HEK293 (cell line): Measurements from ENCODE around the gene HIPK2.

ENCODE experiments used
- CTCF ChIA-PET: fragments of 350-600 bp; formaldehyde crosslinking; extraction: SDS; loops from one replicate; lab custom pipeline; 2021; ENCODE audit warnings: antibody characterized with exemption; lab: Yijun Ruan, JAX
- POLR2A ChIA-PET: fragments of 300-600 bp; formaldehyde crosslinking; extraction: SDS; loops from one replicate; lab custom pipeline; 2020; ENCODE audit warnings: antibody characterized with exemption, inconsistent platforms; lab: Yijun Ruan, JAX
- H3K27ac ChIP-seq: fragments of 200-500 bp; sonication (Bioruptor generic); 2 replicates; pipeline ENCODE4 v1.5.1; 2014; ENCODE audit warnings: low read depth, low read length, control low read depth, inconsistent platforms; ENCODE audit errors: extremely low read depth
- H3K36me3 ChIP-seq, 2 experiments: fragments of 200-500 bp in 1 of 2; sonication (Bioruptor generic) in 1 of 2; 1 replicate in 1 of 2; 2 replicates in 1 of 2; pipeline ENCODE4 v1.5.1; 2014 to 2017; ENCODE audit warnings: inconsistent platforms in 2 of 2, low read length in 2 of 2; ENCODE audit not compliant: control insufficient read depth in 2 of 2, insufficient read depth in 1 of 2
- H3K4me1 ChIP-seq: fragments of 200-500 bp; sonication (Bioruptor generic); 2 replicates; pipeline ENCODE4 v1.5.1; 2014; ENCODE audit warnings: mild to moderate bottlenecking, low read length, inconsistent platforms; ENCODE audit not compliant: control insufficient read depth, insufficient read depth
- H3K4me3 ChIP-seq: 2 replicates; pipeline ENCODE4 v1.5.1; 2011; ENCODE audit warnings: low read depth, mild to moderate bottlenecking, control low read depth, low read length, moderate library complexity
- H3K9me3 ChIP-seq: fragments of 200-500 bp; sonication (Bioruptor generic); 2 replicates; pipeline ENCODE4 v1.5.1; 2014; ENCODE audit warnings: low read depth, low read length, inconsistent platforms; ENCODE audit not compliant: control insufficient read depth, insufficient read depth
- ATF2 ChIP-seq: fragments of 450-650 bp; formaldehyde crosslinking; IDR thresholded peaks from 2 replicates; pipeline ENCODE4 v1.5.1; 2016; ENCODE audit warnings: missing biosample characterization, missing genetic modification characterization, low read depth
- EGR2 ChIP-seq: fragments of 450-650 bp; formaldehyde crosslinking; IDR thresholded peaks from 2 replicates; pipeline ENCODE4 v1.5.1; 2016; ENCODE audit warnings: low read depth, missing biosample characterization, missing genetic modification characterization
- PRDM2 ChIP-seq: fragments of 450-650 bp; formaldehyde crosslinking; IDR thresholded peaks from 2 replicates; pipeline ENCODE4 v1.5.1; 2016; ENCODE audit warnings: missing biosample characterization, missing genetic modification characterization, borderline replicate concordance
- ZFHX2 ChIP-seq: fragments of 450-650 bp; formaldehyde crosslinking; conservative IDR thresholded peaks from 2 replicates; pipeline ENCODE4 v1.5.1; 2016; ENCODE audit warnings: missing biosample characterization, missing genetic modification characterization
- ZIC2 ChIP-seq: fragments of 450-650 bp; formaldehyde crosslinking; IDR thresholded peaks from 2 replicates; pipeline ENCODE4 v1.5.1; 2016; ENCODE audit warnings: missing biosample characterization, missing genetic modification characterization
- ZNF366 ChIP-seq: fragments of 450-650 bp; formaldehyde crosslinking; conservative IDR thresholded peaks from 2 replicates; pipeline ENCODE4 v1.5.1; 2016; ENCODE audit warnings: missing biosample characterization, missing genetic modification characterization
- ZNF398 ChIP-seq: fragments of 450-650 bp; formaldehyde crosslinking; IDR thresholded peaks from 2 replicates; pipeline ENCODE4 v1.5.1; 2017; ENCODE audit warnings: missing biosample characterization, missing genetic modification characterization
- ZNF510 ChIP-seq: fragments of 450-650 bp; formaldehyde crosslinking; IDR thresholded peaks from 2 replicates; pipeline ENCODE4 v1.5.1; 2018; ENCODE audit warnings: mild to moderate bottlenecking, missing genetic modification characterization, missing biosample characterization; ENCODE audit not compliant: insufficient replicate concordance
- ZNF518A ChIP-seq: fragments of 450-650 bp; formaldehyde crosslinking; conservative IDR thresholded peaks from 2 replicates; pipeline ENCODE4 v1.5.1; 2016; ENCODE audit warnings: low read depth, missing biosample characterization, missing genetic modification characterization
- ZNF558 ChIP-seq: fragments of 450-650 bp; formaldehyde crosslinking; IDR thresholded peaks from 2 replicates; pipeline ENCODE4 v1.5.1; 2016; ENCODE audit warnings: missing biosample characterization, missing genetic modification characterization

HIPK2 gene

GRCh38 chr7:139627831-139628230 lies 150.0 kb downstream of the HIPK2 start:
- H3K4me1 ChIP-seq: no peaks in the 10 kb centered on the region
- H3K36me3 ChIP-seq: peaks cover 0 to 77% of the 10 kb centered on the region in 2 experiments; a peak in 1 of 3 replicates
- H3K27ac ChIP-seq: no peak overlapping the region
- ChIA-PET CTCF (interaction anchor here (0.6 to 2.0 kb wide), 5 partner anchors 9 to 699 kb away, joined by 3 to 6 read pairs (median 3); no protein-coding TSS in a partner anchor), POLR2A (no interaction called here)
- TF ChIP-seq ZNF558 (tag by site-specific recombination) (peak; percentile 67), ATF2 (0 out of 2 replicates have a peak, but pooled peaks have one; percentile 24), ZIC2 (tag by site-specific recombination) (no peak)
- H3K9me3 ChIP-seq: no peaks in the 10 kb centered on the region
- no peak overlapping the region for H3K4me3 ChIP-seq

GRCh38 chr7:139626817-139627216 lies 151.0 kb downstream of the HIPK2 start:
- Histone ChIP-seq H3K9me3 (no peaks in the 10 kb centered on the region), H3K4me3 (no peak overlapping the region), H3K27ac (no peak overlapping the region), H3K36me3 (peaks cover 0 to 77% of the 10 kb centered on the region in 2 experiments; a peak in 1 of 3 replicates), H3K4me1 (no peaks in the 10 kb centered on the region)
- CTCF ChIA-PET: interaction anchor here (2.0 kb wide), 1 partner anchor 8 kb away, joined by 6 read pairs; no protein-coding TSS in a partner anchor
- TF ChIP-seq ZNF510 (tag by site-specific recombination) (no peak), ZIC2 (tag by site-specific recombination) (peak; percentile 55), ZNF366 (tag by site-specific recombination) (no peak)
- POLR2A ChIA-PET: no interaction called here

- Histone ChIP-seq H3K9me3 (no peaks in the 10 kb centered on the region), H3K27ac (no peak overlapping the region), H3K4me3 (no peak overlapping the region), H3K4me1 (no peaks in the 10 kb centered on the region), H3K36me3 (peaks cover 0 to 62% of the 10 kb centered on the region in 2 experiments; a peak in 1 of 3 replicates)
- CTCF ChIA-PET: no interaction called here
- TF ChIP-seq ZNF518A (tag by site-specific recombination) (no peak), ZNF398 (no peak), PRDM2 (no peak), EGR2 (peak; percentile 21; the same call in 1 of the 2 replicates), ZFHX2 (tag by site-specific recombination) (peak; percentile 28; the same call in 1 of the 2 replicates)
- POLR2A ChIA-PET: no interaction called here
These were observed 154.3 kb downstream of the HIPK2 start for GRCh38 chr7:139623518-139623917.
